PC-9 (cell line): Measurements from ENCODE around the gene PTPRT. TPM values are rescaled to one million over a fixed set of nuclear protein-coding genes. Genes with fewer than 3 reads are reported as not detected.

Source experiments
- BruUV-seq: library from RNA; stranded (reverse); fragments of 400-500 nt; replicated peaks from 2 replicates; lab custom pipeline; 2021; lab: Mats Ljungman, UMichigan
- CTCF ChIA-PET: fragments of 300-600 bp; sonication (Branson Sonifier 250); formaldehyde crosslinking; loops from one replicate; lab custom pipeline; 2022; ENCODE audit warnings: antibody characterized with exemption; lab: Charles Lee
- POLR2A ChIA-PET: fragments of 300-600 bp; sonication (Branson Sonifier 250); formaldehyde crosslinking; loops from one replicate; lab custom pipeline; 2022; ENCODE audit warnings: antibody characterized with exemption; ENCODE audit not compliant: unreplicated experiment; lab: Charles Lee
- DNase-seq, 2 experiments: peaks; one replicate each; pipeline versions ENCODE4 v3.0.0 to v3.0.0-alpha.2; 2015 to 2022; ENCODE audit warnings: mixed read lengths in 1 of 2
- H2AFZ ChIP-seq: fragments of 200-600 bp; sonication (generic); 2 replicates; pipeline ENCODE4 v1.8.1; 2017; ENCODE audit warnings: antibody characterized with exemption
- H3F3A ChIP-seq: fragments of 200-600 bp; sonication (generic); 2 replicates; pipeline ENCODE4 v1.8.1; 2017; ENCODE audit warnings: antibody characterized with exemption, mild to moderate bottlenecking, low read depth; ENCODE audit not compliant: insufficient read depth
- H3K27ac ChIP-seq: fragments of 200-600 bp; sonication (generic); 2 replicates; pipeline ENCODE4 v1.6.1; 2016; ENCODE audit warnings: mixed run types
- H3K27me3 ChIP-seq: fragments of 200-600 bp; sonication (generic); 2 replicates; pipeline ENCODE4 v1.6.1; 2016; ENCODE audit warnings: low read depth, mixed run types; ENCODE audit not compliant: insufficient read depth
- H3K36me3 ChIP-seq: fragments of 200-600 bp; sonication (generic); 2 replicates; pipeline ENCODE4 v1.6.1; 2016; ENCODE audit warnings: low read depth, mixed run types
- H3K4me1 ChIP-seq: fragments of 200-600 bp; sonication (generic); replicated peaks from 2 replicates; pipeline ENCODE4 v1.6.1; 2016; ENCODE audit warnings: mixed run types; ENCODE audit not compliant: insufficient read depth
- H3K4me2 ChIP-seq: fragments of 200-600 bp; sonication (generic); 2 replicates; pipeline ENCODE4 v1.6.1; 2017; ENCODE audit warnings: mixed run types
- H3K4me3 ChIP-seq: fragments of 200-600 bp; sonication (generic); 2 replicates; pipeline ENCODE4 v1.6.1; 2016; ENCODE audit warnings: mixed run types
- H3K79me2 ChIP-seq: fragments of 200-600 bp; sonication (generic); 2 replicates; pipeline ENCODE4 v1.6.1; 2017; ENCODE audit warnings: low read depth, mixed run types
- H3K9me2 ChIP-seq: fragments of 200-600 bp; sonication (generic); 2 replicates; pipeline ENCODE4 v1.8.1; 2017; ENCODE audit warnings: mild to moderate bottlenecking; ENCODE audit not compliant: insufficient read depth
- H3K9me3 ChIP-seq: fragments of 200-600 bp; sonication (generic); 2 replicates; pipeline ENCODE4 v1.8.1; 2016; ENCODE audit warnings: low read depth; ENCODE audit not compliant: insufficient read depth
- H4K20me1 ChIP-seq: fragments of 200-600 bp; sonication (generic); 2 replicates; pipeline ENCODE4 v1.8.1; 2017; ENCODE audit not compliant: insufficient read depth
- CTCF ChIP-seq: fragments of 200-600 bp; sonication (generic); conservative IDR thresholded peaks from 2 replicates; pipeline ENCODE4 v1.6.1; 2017; ENCODE audit warnings: mixed run types, antibody characterized with exemption, mild to moderate bottlenecking, moderate library complexity
- EZH2 ChIP-seq: fragments of 200-600 bp; sonication (generic); IDR thresholded peaks from 2 replicates; pipeline ENCODE4 v1.8.0; 2017; ENCODE audit warnings: antibody characterized with exemption, low read depth
- intact Hi-C: fragments of 100-400 bp; cut with micrococcal nuclease; formaldehyde crosslinking; loops from one replicate; pipeline ENCODE4 v1.10.0; 2022; ENCODE audit not compliant: unreplicated experiment
- total RNA-seq: library from RNA; stranded (reverse); gene quantifications from 2 replicates; pipeline ENCODE4 v1.2.3, GENCODE V29; 2021

PTPRT gene
- total RNA-seq, 1 experiment from 2014 or later = not detected

GRCh38 chr20:42857446-42857845 is 332.3 kb downstream of the PTPRT start:
- POLR2A ChIA-PET = no interaction called here
- no peaks in the 10 kb centered on the region for H3K9me2 ChIP-seq
- no peak overlapping the region for H3K4me2 ChIP-seq
- H3K4me3 ChIP-seq = no peak overlapping the region
- BruUV-seq = no TSS peak
- no peaks in the 10 kb centered on the region for H3F3A ChIP-seq
- H3K36me3 ChIP-seq = no peaks in the 10 kb centered on the region
- H3K9me3 ChIP-seq = no peaks in the 10 kb centered on the region
- H3K79me2 ChIP-seq = no peaks in the 10 kb centered on the region
- H3K27me3 ChIP-seq = peaks cover 9% of the 10 kb centered on the region; the same call in 1 of the 2 replicates
- no peak overlapping the region for H2AFZ ChIP-seq
- no peak for TF ChIP-seq CTCF
- TF ChIP-seq EZH2 = no peak
- intact Hi-C loops = no loop called here
- CTCF ChIA-PET = no interaction called here
- no peak for DNase-seq
- no peak overlapping the region for H3K27ac ChIP-seq
- H3K4me1 ChIP-seq = no peaks in the 10 kb centered on the region
- no peaks in the 10 kb centered on the region for H4K20me1 ChIP-seq

- CTCF ChIA-PET = no interaction called here
- no peak overlapping the region for H3K4me2 ChIP-seq
- H3F3A ChIP-seq = no peaks in the 10 kb centered on the region
- no peaks in the 10 kb centered on the region for H3K79me2 ChIP-seq
- no peak overlapping the region for H2AFZ ChIP-seq
- H4K20me1 ChIP-seq = no peaks in the 10 kb centered on the region
- no peaks in the 10 kb centered on the region for H3K4me1 ChIP-seq
- TF ChIP-seq CTCF (no peak), EZH2 (no peak)
- no peaks in the 10 kb centered on the region for H3K9me3 ChIP-seq
- POLR2A ChIA-PET = interaction anchor here (0.6 kb wide), 2 partner anchors 14 to 96 kb away, joined by 4 to 6 read pairs; no protein-coding TSS in a partner anchor
- intact Hi-C loops = no loop called here
- peaks cover 9% of the 10 kb centered on the region; the same call in 1 of the 2 replicates for H3K27me3 ChIP-seq
- no peak overlapping the region for H3K27ac ChIP-seq
- BruUV-seq = no TSS peak
- no peak overlapping the region for H3K4me3 ChIP-seq
- no peaks in the 10 kb centered on the region for H3K9me2 ChIP-seq
- DNase-seq = no peak
- no peaks in the 10 kb centered on the region for H3K36me3 ChIP-seq
Measured at GRCh38 chr20:42855896-42856295, 333.8 kb downstream of the PTPRT start.

- ChIA-PET POLR2A (no interaction called here), CTCF (no interaction called here)
- no peaks in the 10 kb centered on the region for H3F3A ChIP-seq
- H3K79me2 ChIP-seq = no peaks in the 10 kb centered on the region
- H3K36me3 ChIP-seq = no peaks in the 10 kb centered on the region
- H3K27me3 ChIP-seq = peaks cover 9% of the 10 kb centered on the region; the same call in 1 of the 2 replicates
- no peak overlapping the region for H3K27ac ChIP-seq
- BruUV-seq = no TSS peak
- no peak overlapping the region for H2AFZ ChIP-seq
- no peak overlapping the region for H3K4me3 ChIP-seq
- no peak for DNase-seq
- H4K20me1 ChIP-seq = no peaks in the 10 kb centered on the region
- H3K9me3 ChIP-seq = no peaks in the 10 kb centered on the region
- no peak overlapping the region for H3K4me2 ChIP-seq
- no peaks in the 10 kb centered on the region for H3K9me2 ChIP-seq
- intact Hi-C loops = no loop called here
- no peaks in the 10 kb centered on the region for H3K4me1 ChIP-seq
- TF ChIP-seq EZH2 (no peak), CTCF (no peak)
Measured at GRCh38 chr20:42852691-42853090, 337.0 kb downstream of the PTPRT start.
